Astrocyte of the cerebellum (primary cell): ENCODE measurements around the gene PTEN.
"Not testable (repeated sequence)": the region's sequence is repeated elsewhere in the genome, so short reads cannot be mapped to it uniquely, and the experiment has no call there.

Experiments used
- DNase-seq: peaks from one replicate; pipeline ENCODE4 v3.0.0-alpha.2; 2011; ENCODE audit warnings: low read depth
- H3K4me3 ChIP-seq: 2 replicates; pipeline ENCODE4 v1.5.1; 2011; ENCODE audit warnings: mild to moderate bottlenecking, low read depth, low read length, moderate library complexity
- in situ Hi-C: cut with HindIII; loops from 2 replicates; pipeline ENCODE4 v1.10.0; 2017; ENCODE audit warnings: low sequenced_read_pairs
- TF ChIP-seq, protein P1 (sequence below): IDR thresholded peaks from 2 replicates; pipeline ENCODE4 v1.5.1; 2012; ENCODE audit warnings: low read length, low read depth, moderate library complexity, mild to moderate bottlenecking; ENCODE audit errors: missing control alignments

PTEN gene

DNA sequence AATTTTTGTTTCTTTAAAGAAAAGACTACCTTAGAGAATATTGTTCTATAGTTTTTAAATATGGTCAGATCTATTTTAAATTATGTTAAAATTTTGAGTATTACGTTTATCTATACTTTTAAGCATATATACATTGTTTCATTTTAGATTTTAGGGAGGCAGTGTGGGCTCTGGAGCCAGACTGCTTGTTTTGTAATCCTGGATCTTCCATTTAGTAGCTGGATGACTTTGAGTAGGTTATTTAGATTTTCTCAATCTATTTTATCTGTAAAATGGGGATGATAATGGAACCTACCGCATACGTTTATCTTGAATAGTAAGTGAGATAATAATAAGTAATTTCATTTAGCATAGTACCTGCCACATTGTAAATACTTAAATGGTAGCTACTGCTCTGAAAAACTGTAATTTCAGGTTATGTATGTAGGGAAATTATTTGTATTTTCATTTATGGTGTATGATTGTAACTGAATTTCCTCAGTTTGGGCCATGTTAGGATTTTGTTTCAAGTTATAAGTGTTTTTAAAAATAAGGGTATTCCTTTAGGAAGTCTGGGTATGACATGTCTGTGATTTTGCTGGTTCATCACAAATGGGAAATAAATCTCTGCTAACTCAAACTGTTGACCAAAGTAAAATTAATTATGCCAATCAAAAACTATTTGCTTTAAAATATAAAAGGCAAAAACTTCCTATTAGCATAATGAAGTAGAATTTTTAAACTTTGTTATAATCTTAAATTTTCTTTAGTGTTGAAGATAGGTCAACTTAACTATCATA is 6.5 kb downstream of the PTEN start:
- in situ Hi-C loops = loop anchor here (25.0 kb wide), 2 partner anchors 367 to 542 kb away; no protein-coding TSS in a partner anchor
- DNase-seq = no peak
- no peak overlapping the region for H3K4me3 ChIP-seq
- TF ChIP-seq, protein P1, sequence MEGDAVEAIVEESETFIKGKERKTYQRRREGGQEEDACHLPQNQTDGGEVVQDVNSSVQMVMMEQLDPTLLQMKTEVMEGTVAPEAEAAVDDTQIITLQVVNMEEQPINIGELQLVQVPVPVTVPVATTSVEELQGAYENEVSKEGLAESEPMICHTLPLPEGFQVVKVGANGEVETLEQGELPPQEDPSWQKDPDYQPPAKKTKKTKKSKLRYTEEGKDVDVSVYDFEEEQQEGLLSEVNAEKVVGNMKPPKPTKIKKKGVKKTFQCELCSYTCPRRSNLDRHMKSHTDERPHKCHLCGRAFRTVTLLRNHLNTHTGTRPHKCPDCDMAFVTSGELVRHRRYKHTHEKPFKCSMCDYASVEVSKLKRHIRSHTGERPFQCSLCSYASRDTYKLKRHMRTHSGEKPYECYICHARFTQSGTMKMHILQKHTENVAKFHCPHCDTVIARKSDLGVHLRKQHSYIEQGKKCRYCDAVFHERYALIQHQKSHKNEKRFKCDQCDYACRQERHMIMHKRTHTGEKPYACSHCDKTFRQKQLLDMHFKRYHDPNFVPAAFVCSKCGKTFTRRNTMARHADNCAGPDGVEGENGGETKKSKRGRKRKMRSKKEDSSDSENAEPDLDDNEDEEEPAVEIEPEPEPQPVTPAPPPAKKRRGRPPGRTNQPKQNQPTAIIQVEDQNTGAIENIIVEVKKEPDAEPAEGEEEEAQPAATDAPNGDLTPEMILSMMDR = no peak

DNA sequence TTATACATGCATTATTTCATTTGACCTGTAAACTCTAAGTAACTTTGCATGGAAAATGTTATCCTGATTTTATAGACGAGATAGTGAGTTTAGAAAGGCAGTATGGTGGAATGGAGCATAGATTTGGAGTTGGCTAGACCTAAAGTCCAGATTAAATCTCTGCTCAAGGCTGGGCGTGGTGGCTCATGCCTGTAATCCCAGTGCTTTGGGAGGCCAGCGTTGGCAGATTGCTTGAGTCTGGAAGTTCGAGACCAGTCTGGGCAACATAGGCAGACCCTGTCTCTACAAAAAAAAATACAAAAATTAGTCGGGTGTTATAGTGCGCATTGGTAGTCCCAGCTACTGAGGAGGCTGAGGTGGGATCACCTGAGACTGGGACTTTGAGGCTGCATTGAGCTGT is 9.4 kb downstream of the PTEN start:
- TF ChIP-seq, protein P1 = no peak
- no peak overlapping the region for H3K4me3 ChIP-seq
- no peak for DNase-seq
- in situ Hi-C loops = loop anchor here (25.0 kb wide), 2 partner anchors 364 to 539 kb away; no protein-coding TSS in a partner anchor

DNA sequence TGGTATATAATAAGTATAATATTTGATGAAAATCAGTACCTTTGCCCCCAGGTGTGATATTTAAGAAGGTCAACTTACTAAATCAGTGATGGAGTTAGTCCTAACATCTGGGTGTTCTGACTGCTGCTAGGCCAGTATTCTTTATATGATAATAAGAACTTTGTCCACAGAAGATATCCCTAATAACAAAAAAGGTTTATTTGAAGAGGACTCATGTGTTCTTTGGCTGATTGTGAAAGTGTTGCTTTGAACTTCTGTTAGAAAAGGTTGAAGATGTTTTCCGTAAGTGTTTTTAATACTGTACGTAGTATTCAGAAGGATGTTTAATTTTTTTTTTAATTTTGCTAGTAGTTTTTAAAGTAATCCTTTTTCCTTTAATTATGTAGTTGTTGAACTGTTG is 10.2 kb downstream of the PTEN start:
- TF ChIP-seq, protein P1 = no peak
- in situ Hi-C loops = loop anchor here (25.0 kb wide), 2 partner anchors 364 to 539 kb away; no protein-coding TSS in a partner anchor
- no peak overlapping the region for H3K4me3 ChIP-seq
- DNase-seq = no peak

DNA sequence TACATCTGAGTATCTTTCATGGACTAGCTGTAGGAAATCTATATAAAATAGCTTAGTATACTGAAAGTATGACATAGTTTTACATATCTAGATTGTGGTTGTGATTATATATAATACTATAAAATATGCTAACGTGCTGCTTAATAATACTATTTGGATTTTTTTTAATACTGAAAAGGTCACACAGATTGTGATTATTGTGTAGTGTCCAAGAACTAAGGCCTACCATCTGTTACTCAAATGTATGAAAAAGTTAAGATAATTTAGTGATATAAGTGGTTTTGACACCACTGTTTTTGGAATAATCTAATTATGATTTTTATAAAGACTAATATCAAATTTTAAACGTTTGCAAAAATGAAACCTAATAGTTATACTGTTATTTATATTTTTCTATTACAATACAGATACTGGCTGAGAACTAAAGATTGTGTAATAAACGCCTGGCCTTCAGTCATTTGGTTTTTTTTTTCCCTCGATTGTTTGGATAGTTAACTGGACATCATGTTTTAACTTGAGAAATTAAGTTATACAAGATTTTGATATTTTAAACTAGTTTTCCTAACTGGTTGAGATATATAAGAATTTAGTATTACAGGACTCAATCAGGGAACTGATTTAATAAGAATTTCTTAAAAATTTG is 12.6 kb downstream of the PTEN start:
- in situ Hi-C loops = loop anchor here (5.0 kb wide), 1 partner anchor 41 kb away; no protein-coding TSS in a partner anchor
- TF ChIP-seq, protein P1 = no peak
- DNase-seq = no peak
- H3K4me3 ChIP-seq = no peak overlapping the region

DNA sequence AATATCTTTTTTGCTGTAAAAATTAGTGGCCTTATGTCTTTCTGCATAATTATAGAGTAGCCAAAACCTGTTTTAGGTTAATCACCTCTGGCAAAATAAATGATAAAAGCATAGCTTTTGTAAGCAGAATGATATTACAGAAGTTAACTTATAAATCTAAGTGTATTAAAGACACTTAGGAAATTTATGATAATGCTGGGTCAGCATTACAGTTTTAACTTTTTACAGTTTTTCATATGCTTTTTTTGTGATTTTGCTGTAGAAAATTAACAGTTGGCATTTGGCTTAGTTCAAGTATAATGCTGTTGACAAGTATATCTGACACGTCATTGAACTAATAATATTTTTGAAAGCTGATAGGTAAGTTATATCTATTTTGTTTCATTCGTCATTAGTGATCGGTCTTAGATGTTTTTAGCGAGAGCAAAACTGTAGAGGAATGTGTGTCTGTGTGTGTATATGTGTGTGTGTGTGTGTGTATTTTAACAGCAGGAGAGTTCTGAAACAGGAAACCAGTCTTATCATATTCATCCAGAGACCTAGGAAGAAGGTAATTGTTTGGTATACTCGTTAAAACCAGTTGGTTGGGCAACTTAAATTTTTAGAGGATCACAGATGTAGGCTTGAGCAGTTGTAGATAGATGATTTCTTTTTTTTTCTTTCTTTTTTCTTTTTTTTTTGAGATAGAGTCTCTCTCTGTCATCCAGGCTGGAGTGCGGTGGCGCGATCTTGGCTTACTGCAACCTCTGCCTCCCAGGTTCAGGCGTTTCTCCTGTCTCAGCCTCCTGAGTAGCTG is 15.4 kb downstream of the PTEN start:
- no peak for DNase-seq
- H3K4me3 ChIP-seq = no peak overlapping the region
- TF ChIP-seq, protein P1 = no peak
- in situ Hi-C loops = loop anchor here (5.0 kb wide), 1 partner anchor 38 kb away; no protein-coding TSS in a partner anchor

DNA sequence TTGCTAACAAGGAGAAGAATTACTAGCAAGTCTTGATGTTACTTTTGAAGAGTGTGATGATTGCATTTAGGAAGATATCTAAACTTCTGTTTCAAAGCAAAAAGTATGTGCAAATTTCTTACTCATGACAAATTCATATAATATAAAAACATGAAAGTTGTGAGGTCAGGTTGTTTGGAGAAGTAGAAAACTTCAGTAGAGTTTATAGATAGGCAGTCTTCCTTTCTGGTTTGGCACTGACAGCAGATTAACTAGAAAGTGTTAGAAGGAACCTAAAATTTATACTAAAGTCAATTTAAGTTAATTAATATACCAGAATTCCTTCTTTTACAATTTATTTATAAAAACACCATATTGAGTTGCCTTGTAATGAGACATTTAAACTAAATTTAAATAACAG is 16.9 kb downstream of the PTEN start:
- no peak overlapping the region for H3K4me3 ChIP-seq
- in situ Hi-C loops = no loop called here
- TF ChIP-seq, protein P1 = no peak
- no peak for DNase-seq

DNA sequence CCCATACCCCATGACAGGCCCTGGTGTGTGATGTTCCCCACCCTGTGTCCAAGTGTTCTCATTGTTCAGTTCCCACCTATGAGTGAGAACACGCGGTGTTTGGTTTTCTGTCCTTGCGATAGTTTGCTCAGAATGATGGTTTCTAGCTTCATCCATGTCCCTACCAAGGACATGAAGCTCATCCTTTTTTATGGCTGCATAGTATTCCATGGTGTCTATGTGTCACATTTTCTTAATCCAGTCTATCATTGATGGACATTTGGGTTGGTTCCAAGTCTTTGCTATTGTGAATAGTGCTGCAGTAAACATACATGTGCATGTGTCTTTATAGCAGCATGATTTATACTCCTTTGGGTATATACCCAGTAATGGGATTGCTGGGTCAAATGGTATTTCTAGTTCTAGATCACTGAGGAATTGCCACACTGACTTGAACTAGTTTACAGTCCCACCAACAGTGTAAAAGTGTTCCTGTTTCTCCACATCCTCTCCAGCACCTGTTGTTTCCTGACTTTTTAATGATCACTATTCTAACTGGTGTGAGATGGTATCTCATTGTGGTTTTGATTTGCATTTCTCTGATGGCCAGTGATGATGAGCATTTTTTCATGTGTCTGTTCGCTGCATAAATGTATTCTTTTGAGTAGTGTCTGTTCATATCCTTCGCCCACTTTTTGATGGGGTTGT is 18.1 kb downstream of the PTEN start:
- in situ Hi-C loops, DNase-seq, H3K4me3 ChIP-seq: not testable (repeated sequence)
